Measurements from ENCODE around the gene PCNX2.

- TF ChIP-seq CTCF (IDR thresholded peaks at IDR 0.05) (no peak), EZH2 (IDR thresholded peaks at IDR 0.05; ENCODE audit: borderline replicate concordance, insufficient read depth, low read depth, low read length, poor library complexity, severe bottlenecking) (no peak)
Observed at GRCh38 chr1:233027046-233027445, 268.5 kb downstream of the PCNX2 start.

Data from B cell (primary cell).